Prostate gland (tissue), 2 donors: Measurements from ENCODE around the gene XDH.

Experiments used
- POLR2A ChIP-seq: fragments of 450-650 bp; IDR thresholded peaks from one replicate; pipeline ENCODE4 v1.6.1; 2016; ENCODE audit warnings: antibody characterized with exemption, mild to moderate bottlenecking
- POLR2AphosphoS5 ChIP-seq: sonication (generic); formaldehyde crosslinking; IDR thresholded peaks from one replicate; pipeline ENCODE4 v1.6.1; 2017; ENCODE audit warnings: antibody characterized with exemption
- TF ChIP-seq, protein P1 (sequence below), 4 experiments: fragments of 200-600 bp in 2 of 4; fragments of 450-650 bp in 2 of 4; sonication (generic) in 2 of 4; IDR thresholded peaks; 1 replicate in 3 of 4; 2 replicates in 1 of 4; pipeline ENCODE4 v1.5.1; 2016 to 2019; ENCODE audit warnings: antibody characterized with exemption in 4 of 4, mild to moderate bottlenecking in 2 of 4, moderate library complexity in 2 of 4

DNA sequence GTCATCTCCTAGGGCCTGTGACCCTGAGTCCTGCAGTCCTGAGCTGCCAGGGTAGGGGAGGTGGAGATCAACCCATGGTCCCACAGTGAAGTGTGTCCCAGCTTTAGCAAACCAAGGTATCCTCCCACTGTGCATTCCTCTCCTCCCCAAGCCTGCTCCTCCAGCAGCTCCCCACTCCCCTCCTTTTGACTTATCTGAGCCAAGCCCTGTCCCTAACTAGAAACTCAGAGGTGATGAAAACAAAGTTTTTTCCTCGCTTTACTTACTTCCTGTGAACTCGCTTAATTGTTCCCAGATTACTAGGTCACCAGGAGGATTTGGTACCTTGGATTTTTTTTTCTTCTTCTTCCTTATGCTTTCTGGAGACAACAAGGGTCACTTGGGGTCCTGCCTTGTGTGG lies 99.8 kb downstream of the XDH start:
- TF ChIP-seq POLR2A (no peak), POLR2AphosphoS5 (no peak)
- TF ChIP-seq, protein P1, sequence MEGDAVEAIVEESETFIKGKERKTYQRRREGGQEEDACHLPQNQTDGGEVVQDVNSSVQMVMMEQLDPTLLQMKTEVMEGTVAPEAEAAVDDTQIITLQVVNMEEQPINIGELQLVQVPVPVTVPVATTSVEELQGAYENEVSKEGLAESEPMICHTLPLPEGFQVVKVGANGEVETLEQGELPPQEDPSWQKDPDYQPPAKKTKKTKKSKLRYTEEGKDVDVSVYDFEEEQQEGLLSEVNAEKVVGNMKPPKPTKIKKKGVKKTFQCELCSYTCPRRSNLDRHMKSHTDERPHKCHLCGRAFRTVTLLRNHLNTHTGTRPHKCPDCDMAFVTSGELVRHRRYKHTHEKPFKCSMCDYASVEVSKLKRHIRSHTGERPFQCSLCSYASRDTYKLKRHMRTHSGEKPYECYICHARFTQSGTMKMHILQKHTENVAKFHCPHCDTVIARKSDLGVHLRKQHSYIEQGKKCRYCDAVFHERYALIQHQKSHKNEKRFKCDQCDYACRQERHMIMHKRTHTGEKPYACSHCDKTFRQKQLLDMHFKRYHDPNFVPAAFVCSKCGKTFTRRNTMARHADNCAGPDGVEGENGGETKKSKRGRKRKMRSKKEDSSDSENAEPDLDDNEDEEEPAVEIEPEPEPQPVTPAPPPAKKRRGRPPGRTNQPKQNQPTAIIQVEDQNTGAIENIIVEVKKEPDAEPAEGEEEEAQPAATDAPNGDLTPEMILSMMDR (IDR thresholded peaks at IDR 0.05), result no peak
